Fibroblast of pulmonary artery (primary cell): ENCODE measurements around the gene FANK1.

Source experiments
- DNase-seq: peaks from one replicate; pipeline ENCODE4 v3.0.0-alpha.2; 2010; ENCODE audit warnings: low read depth
- H3K4me3 ChIP-seq: replicated peaks from 2 replicates; pipeline ENCODE4 v1.5.1; 2011; ENCODE audit warnings: low read depth, mild to moderate bottlenecking, control low read depth, low read length, moderate library complexity
- TF ChIP-seq, protein P1 (sequence below): IDR thresholded peaks from 2 replicates; pipeline ENCODE4 v1.5.1; 2011; ENCODE audit warnings: mild to moderate bottlenecking, control low read depth, low read length, inconsistent platforms; ENCODE audit errors: missing control alignments

The FANK1 gene

GRCh38 chr10:125989791-125990190 is 93.4 kb downstream of the FANK1 start:
- TF ChIP-seq, protein P1, sequence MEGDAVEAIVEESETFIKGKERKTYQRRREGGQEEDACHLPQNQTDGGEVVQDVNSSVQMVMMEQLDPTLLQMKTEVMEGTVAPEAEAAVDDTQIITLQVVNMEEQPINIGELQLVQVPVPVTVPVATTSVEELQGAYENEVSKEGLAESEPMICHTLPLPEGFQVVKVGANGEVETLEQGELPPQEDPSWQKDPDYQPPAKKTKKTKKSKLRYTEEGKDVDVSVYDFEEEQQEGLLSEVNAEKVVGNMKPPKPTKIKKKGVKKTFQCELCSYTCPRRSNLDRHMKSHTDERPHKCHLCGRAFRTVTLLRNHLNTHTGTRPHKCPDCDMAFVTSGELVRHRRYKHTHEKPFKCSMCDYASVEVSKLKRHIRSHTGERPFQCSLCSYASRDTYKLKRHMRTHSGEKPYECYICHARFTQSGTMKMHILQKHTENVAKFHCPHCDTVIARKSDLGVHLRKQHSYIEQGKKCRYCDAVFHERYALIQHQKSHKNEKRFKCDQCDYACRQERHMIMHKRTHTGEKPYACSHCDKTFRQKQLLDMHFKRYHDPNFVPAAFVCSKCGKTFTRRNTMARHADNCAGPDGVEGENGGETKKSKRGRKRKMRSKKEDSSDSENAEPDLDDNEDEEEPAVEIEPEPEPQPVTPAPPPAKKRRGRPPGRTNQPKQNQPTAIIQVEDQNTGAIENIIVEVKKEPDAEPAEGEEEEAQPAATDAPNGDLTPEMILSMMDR, result no peak
- H3K4me3 ChIP-seq, result no peak overlapping the region
- no peak for DNase-seq

DNA sequence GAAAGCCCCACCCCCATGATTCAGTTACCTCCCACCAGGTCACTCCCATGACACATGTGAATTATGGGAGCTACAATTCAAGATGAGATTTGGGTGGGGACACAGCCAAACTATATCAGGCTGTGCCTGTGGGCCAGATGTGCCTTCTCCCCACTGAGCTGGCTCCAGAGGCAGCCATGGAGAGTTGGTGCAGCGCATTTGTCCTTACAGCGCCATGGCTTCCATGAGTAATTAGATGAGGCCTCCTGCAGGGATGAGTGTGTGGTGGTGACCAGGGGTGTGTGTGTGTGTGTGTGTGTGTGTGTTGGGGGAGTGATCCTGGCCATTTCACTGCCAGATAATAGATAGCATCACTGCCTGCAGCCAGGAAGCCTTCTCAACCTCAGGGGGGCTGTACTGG is 94.6 kb downstream of the FANK1 start:
- DNase-seq, result no peak
- TF ChIP-seq, protein P1, result no peak
- H3K4me3 ChIP-seq, result no peak overlapping the region

DNA sequence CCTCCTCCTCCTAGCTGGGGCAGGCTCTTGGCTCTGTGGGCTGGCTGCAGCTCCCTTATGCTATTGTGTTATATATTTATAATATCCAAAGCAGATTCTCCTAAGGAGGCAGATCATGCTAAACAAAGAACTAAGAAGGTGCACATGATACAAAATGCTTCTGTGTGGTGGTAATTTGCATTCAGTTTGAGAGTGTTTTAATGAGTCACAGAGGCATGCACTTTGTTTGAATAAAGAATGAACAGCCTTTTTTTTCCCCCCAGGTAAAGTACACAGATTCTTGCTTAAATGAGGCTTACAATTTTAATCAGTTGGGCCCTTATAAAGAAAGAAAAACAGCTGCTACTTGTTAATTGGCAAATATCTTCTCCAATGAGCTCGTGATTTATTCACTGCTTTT is 95.0 kb downstream of the FANK1 start:
- TF ChIP-seq, protein P1, result no peak
- no peak for DNase-seq
- no peak overlapping the region for H3K4me3 ChIP-seq

GRCh38 chr10:125992254-125992653 is 95.9 kb downstream of the FANK1 start:
- no peak for DNase-seq
- TF ChIP-seq, protein P1, result no peak
- no peak overlapping the region for H3K4me3 ChIP-seq

- no peak for DNase-seq
- TF ChIP-seq, protein P1, result no peak
- no peak overlapping the region for H3K4me3 ChIP-seq
Observed at GRCh38 chr10:125994601-125995000, 98.2 kb downstream of the FANK1 start.

DNA sequence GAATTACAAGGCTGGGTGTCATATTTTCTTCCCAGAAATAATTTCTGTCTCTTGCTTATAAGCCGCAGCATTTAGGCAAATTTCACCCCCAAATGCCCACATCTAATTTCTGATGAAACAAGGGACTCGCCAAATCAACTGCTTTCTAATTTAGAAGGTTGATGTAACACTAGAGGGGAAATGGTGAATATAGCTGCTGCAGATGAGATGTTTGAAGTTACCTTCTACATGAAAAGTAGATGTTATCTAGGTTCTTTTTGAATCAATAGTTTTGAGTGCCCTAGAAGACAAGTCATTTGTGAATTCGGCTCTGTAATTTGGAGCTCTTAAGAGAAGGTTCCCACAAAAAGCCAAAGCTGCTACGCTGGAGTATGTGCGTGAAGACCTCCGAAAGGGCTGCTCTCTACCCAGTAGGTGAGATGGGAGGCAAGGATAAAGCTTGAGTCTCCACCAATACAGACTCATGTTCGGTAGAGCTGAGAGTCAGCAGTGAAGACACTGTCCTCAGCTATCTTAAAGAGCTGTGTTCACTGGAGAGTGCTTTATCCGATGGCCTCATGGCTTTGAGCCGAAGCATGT is 99.5 kb downstream of the FANK1 start:
- TF ChIP-seq, protein P1, result no peak
- H3K4me3 ChIP-seq, result no peak overlapping the region
- DNase-seq, result no peak

DNA sequence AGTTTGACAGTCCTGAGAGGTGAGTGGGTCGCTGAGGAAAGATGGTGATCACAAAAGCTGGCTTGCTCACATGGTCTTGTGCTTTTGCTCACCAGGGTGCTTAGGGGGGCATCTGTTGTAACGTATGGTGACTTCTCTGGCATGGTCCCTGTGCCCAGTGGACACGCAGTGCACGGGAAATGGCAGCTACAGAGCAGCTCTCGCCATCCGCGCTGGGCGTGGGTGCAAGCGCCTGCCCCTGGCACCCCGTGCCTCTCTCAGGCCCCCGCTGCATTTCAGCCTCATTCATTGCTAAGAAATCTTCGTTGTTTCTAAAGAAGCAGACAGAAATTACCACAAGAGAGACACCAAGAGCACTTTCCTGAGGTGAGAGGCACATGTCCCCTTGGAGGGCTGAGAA is 101.2 kb downstream of the FANK1 start:
- TF ChIP-seq, protein P1, result no peak
- no peak for DNase-seq
- no peak overlapping the region for H3K4me3 ChIP-seq
